ENCODE data around the gene ZFYVE28.

The ZFYVE28 gene

DNA sequence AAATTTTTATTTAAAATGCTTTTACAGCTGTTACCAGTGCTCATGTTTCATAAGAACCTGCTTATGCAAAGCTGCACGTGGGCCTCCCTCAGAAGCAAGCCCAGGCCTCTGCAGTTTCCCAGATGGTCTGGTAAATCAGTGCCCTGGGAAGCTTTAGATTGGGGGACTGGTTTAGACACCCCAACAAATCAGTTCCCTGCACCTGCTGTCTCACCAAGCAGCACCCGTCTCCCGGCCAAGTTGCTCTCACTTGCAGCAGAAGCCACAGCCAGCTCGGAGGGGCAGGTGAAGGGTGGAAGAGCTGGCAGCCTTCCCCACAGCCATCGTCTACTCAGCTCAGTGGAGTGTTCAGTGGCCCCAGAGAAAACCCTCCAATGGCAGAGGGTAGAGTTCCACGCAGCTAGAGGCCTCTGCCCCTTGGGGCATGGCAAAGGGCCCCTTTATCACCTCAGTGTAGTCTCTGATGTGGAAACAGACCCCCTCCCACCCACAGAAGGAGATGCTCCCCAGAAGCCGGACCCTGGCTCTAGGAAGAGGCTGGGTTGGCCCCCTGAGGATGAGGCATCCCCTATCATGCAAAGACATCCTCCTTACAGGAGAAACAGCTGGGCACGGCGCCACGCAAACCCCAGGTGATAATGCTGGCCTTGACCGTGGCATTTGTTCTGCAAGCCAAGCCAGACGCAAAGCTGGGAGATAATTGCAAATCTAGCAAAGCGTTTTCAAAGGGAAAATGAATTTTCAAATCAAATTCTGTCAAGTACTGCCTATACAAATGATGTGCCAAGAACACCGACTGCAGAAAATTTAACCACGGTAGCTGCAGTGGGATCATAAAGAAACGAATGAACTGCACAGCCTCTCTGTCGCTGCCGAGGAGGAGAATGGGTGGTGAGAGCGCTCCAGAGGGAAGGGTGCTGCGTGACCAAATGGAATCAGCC is 51.9 kb downstream of the ZFYVE28 start:
- no peak for DNase-seq (ENCODE audit: low read depth)

DNA sequence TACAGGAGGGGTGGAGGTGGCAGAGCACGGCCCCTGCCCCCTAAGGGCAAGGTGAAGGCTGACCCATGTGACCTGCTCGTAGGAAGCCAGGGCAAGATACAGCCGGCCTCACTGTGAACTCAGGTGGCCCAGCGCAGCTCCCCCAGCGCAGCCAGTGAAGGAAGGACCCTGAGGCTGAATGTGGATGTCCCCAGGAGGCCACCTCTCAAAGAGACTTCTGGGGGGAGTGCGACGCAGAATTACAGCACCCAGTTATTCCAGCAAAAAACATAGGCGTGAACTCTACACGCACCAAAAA is 52.6 kb downstream of the ZFYVE28 start:
- no peak for DNase-seq (ENCODE audit: low read depth)

DNA sequence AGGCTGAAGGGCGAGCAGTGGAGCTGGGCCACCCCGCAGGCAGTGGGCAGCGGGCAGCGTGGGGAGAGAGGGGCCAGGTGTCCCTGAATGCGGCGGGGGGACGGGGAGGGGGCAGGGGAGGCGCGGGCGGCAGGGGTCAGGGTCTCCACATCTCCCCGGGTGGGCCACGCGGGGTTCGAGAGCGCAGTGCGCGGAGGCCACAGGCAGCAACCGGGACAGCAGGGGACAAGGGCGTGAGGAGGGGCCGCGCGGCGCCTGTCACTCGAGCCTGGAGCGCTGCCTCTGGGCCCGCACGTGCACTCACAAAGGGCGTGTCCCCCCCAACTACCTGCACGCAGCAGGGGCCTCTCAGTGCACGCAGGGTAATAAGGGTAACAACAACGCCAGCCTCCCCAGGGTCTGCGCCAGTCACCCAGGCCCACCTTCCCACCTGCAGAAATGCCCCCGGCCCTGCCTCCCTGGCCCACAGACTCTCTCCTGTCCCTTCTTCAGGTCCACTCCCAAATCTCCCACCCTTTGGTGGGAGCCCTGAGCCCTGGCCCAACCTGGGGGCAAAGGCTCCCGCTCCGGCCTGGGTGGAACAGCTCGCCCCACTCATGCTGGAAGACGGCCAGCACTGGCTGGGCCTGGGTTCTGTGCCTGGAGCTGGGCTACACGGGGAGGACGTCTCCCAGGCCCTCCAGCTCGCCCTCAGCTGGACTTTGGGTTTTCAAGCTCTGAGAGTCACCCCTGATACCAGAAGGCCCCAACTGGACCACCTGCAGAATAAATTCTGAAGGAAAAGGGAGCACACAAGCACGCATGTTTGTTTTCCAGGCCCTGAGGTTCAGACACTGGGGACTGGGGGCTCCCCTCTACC is 53.2 kb downstream of the ZFYVE28 start:
- DNase-seq (ENCODE audit: low read depth): no peak

DNA sequence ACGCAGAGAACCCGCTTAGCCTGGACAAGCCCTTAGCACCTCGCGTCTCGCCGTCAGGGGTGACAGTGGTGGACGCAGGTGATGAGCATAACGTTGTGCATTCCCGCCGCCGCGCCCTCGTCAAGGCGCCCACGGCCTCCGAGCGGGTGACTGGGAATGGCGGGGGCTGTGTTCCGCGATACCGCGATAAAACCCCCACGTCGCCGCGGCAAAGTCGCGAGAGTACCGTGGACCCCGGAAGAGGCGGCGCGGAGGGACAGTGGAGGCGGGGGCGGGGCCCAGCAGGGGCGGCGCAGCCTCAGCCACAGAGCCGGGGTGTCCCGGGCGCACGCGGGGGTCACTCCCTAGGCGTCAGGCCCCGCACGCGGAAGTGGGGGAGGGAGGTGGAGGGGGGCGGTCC is 53.8 kb downstream of the ZFYVE28 start:
- peak; percentile 26 for DNase-seq (ENCODE audit: low read depth)

DNA sequence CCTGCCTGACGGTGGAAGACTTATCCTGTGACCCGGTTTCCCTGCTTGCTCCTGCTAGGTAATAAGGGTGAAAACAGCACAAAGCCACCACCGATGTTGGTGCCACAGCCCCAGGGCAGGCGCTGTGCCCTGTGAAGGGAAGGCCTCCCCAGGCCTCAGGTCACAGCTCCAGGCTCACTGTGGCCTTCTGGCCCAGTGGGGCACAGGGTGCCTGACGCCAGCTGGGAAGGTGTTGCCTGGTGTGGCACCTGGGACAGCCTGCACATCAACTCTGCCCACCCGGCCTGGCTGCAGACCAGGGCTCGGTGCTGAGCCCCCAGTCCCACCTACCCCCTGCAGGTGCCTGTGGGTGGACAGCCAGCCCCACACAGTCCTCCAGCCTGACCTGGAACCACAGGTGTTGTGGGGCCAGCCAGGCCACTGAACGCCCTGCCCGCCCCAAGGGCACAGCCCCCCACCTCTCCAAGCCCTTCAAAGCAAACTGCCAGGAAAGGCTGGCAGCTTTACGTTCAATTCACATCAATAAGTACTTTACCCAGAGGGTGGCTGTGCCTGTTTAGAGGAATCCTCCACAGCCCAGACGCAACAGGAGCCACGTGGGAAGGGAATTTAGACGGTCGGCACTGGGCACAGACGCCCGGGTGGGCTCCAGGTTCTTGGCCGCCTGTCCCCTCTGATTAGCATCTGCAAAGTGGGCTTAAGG is 54.3 kb downstream of the ZFYVE28 start:
- no peak for DNase-seq (ENCODE audit: low read depth)

DNA sequence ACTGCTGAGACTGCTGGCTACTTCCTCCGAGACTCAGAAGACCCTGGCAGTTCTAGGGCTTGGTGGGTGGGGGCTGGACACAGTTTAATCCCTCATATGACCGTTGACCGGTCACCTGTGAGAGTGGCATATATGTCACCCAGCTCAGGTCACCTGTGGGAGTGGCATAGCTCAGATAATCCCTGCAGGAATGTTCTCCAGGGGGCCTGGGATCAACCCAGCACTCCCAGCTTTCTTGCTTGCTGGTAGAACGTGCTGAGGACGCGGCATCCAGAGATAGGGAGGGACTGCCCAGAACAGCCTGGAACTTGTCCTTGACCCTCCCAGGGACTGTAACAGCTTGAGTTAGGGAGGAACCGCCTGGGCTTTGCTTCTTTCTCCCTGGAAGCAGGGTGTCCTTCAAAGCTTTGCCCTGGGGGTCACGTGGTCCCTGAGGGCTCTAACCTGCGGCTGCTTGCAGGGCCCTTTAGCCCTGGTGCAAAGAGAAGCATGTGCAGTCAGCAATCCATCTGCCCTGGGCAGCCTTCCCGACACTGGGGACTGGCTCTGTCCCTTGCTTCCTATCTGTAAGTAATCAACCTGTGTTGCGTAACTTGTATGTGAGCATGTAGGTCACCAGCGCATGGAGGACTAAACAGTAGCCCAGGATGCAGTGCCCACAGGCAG is 55.3 kb downstream of the ZFYVE28 start:
- no peak for DNase-seq (ENCODE audit: low read depth)

DNA sequence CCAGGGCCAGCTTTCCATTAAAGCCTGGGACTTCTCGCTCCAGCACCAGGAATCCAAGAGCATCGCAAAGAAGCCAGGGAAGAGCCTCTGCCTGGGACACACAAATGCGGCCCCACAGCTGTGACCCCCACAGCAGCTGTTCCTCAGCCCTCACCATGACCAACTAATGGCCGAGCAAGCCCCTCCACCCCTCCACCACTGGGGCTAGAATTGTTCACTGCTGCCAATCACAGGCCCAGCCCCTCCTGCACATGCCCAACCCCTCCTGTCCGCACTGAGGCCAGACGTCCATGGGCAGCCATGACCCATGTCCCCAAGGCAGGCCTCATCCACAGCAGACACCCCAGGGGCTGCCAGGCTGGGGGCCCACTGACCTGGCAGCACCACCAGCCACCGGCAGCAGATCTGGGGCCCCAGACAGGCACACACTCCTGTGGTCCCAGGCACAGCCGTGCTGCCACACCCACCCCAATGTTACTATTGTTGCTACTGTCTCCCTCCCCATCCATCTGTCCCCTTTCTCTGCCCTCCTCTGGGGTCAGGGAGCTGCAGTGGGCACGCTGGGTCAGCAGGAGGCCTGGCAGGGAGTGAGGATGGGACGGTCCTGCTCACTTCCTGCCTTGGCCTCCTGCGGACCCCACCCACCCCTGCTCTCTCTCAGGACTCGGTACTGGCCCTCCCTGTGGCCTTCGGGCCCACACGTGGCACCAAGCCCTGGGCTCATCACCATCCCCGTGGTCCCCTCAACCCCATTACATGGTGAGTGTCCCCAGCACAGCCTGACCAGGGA is 56.0 kb downstream of the ZFYVE28 start:
- DNase-seq (ENCODE audit: low read depth): no peak

DNA sequence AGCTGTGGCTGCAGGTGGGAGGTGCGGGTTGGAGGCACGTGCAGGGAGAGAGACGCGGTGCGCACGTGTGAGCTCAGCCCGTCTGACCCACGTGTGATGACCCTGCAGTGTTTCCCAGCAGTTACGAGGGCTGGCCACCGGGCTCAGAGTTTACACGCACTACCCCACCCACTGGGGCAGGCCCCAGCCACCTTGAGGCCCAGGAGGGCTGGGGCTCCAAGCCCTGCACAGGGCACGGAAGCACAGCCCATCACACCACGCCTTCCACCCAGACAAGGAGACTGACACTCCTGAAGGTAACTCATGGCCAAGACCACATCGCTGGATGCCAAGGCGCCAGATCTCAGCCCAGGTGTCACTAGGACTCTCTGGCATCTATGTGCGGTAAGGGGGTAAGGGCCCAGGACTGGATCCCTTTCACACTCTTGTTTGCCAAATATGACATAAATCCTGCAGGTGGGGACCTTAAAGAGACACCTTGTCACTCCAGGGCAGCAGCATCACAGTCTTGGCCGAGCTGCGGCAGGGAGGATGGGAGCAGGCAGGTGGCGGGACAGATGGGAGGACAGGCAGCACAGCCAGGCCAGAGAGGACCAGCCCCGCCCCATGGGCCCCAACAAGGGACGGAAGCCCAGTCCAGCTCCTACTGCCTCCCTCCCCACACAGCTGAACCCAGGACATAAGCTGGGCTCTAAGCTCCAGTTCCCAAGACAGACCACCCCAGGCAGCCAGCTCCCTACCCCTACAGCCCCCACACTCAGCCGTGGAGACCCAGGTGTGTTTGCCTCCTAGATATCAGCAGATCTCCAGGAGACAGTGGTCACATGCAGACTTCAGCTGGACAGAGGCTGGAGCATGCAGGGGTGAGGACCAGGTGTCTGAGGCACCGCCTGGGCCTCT is 56.8 kb downstream of the ZFYVE28 start:
- DNase-seq (ENCODE audit: low read depth): no peak

DNA sequence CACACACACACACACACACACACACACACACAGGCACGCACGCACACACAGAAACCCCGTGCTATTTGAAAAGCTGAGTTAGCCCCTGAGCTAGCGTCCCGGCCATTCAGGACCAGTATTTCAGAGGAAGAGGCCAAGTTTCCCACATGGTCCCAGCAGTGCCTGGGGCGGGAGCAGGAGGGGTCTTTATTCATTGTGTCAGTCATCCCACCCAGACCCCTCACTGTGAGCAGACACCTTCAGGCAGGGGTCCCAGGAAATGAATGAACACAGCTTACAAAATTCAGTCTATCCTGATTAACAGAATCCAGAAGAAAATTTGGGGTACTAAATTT is 58.1 kb downstream of the ZFYVE28 start:
- no peak for DNase-seq (ENCODE audit: low read depth)

DNA sequence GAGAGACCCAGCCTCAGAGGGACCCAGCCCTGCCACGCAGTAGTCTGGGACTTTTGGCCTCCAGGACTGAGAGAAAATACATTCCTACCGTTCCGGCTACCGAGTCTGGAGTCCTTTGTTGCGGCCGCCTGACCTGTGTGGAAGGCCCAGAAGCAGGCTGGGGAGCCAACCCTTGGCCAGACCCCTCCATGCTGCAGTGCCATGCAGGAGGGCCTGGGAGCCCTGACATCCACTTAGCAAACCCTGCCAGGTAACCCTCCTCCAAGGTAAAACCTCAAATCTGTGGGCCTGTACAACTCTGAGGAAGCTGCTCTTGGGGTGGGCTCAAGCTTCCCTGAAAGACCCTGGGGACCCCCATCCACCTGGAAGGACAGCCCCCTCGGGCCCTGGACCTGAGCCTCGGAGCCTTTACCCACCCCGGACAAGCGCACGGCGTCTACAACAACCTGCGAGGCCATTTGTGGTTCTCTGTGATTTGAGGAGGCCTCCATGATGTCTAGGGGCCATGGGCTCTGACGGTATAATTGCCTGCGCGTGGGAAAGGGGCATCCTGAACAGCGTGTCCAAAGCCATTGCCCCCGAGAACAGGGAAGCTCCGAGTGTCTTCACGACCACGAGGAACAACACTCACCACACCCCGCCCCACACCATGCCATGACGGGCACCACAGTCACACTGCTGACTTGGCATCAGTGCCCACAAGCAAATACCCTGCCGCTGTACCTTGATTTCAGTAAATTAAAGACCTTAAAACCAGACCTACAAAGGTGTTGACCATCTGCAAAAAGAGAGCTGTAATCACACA is 58.7 kb downstream of the ZFYVE28 start:
- no peak for DNase-seq (ENCODE audit: low read depth)

DNA sequence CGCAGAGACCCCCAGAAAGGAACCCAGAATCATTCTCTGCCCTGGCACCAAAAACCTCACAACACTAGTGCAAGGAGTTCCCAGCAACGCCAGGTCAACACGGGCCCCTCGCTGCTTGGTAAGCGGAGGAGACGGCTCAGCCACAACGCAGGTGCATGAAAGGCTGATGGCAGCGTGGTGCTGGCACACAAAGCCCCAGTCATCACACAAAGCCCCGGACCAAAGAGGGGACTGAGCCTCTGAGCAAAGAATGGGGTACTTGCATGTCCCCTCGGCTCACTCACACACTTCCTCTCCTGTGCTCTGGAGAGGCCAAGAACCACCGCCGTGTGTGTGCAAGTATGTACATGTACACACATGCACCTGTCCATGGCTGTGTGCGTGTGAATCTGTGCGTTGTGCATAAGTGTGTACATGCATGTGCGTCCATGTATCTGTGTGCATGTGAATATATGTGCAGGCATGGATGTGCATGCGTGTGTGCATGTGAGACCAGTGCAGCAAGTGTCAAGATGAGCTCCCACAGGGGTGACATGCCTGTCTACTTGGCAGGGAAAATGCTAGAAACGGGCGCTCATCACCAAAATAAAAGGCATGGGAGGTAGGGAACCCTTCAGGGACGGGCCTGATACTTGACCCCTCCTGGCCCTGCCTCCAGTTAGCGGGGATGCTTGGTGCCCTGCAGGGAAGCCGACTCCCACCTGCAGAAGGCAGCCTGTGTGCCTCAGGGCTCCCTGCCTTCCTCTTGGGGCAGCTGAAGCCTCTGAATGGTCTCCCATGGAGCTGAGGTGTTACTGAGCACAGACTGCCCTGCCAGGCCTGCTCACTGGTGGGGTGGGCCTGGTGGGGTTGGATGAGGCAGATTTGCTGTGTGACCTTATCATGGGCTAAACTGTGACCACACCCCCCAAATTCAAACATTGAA is 60.4 kb downstream of the ZFYVE28 start:
- DNase-seq (ENCODE audit: low read depth): no peak

DNA sequence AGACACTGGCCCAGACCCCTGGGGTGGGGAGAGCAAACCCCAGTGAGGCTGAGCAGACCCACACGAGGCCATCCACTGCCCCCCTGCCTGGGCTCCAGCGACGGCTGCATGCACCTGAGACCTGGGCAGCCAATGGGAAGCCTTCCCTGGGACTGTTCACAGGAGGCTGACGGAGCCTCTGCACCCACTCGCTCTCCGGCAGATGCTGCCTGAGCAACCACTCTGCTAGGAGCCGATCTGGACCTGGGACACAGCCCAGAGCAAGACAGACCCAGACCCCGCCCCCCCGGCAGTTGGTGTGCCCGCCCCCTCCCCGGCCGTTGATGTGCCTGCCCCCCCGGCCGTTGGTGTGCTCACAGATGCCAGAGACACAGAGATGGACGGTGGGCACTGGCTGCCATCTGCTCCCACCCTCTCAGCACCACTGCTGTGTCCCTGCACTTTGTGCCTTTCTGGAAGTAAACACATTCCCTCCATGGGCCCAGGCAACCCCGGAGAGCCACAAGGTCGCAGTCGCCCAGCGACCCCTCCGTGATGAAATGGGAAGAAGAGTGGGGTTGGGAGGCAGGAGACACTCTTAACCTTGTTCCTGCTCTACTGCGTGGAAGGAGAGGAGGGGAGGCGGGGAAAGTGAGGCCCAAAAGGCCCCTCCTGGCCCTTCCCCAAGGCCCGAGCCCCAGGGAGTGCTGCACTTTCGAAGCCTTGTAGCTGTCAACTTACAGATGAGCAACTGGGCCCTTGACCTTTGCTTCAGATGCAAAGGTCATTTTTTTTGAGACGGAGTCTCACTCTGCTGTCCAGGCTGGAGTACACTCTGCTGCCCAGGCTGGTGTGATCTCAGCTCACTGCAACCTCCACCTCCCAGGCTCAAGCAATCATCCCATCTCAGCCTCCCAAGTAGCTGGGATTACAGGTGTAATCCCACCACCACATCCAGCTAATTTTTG is 62.0 kb downstream of the ZFYVE28 start:
- DNase-seq (ENCODE audit: low read depth): no peak

DNA sequence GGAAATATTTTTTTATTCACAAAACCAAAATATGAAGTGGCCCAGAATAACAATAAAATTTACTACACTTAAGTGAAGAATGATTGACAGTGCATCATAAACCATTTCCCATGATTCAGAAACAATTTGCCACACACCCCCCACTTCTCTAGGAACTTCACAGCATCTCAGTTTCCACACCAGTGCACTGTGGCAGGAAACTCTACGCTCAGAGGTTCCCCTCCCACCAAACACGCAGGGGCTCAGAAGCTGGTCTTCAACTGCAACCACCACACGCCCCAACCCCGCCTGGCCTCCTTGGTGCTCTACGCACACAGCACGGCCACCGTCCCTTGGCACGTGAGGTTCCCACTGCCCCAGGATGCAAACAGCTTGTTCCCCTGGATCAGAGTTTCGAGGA is 63.7 kb downstream of the ZFYVE28 start:
- no peak for DNase-seq (ENCODE audit: low read depth)

DNA sequence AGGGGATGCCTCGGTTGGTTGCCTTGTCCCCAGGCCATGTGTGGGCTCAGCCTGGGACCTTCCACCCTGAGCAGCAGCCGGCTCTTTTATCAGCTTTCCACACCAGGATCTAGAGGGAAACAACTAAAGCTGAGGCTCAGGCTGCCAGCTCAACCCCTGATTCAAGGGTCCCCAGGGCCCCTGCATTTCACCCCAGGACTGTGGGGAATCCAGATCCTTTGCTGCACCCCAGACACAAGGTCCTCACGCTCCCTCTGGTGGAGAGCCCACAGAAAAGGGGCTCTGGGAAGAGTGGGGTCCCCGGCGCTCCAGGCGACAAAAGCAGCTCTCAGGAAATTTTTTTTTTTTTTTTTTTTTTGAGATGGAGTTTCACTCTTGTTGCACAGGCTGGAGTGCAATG is 64.3 kb downstream of the ZFYVE28 start:
- no peak for DNase-seq (ENCODE audit: low read depth)

DNA sequence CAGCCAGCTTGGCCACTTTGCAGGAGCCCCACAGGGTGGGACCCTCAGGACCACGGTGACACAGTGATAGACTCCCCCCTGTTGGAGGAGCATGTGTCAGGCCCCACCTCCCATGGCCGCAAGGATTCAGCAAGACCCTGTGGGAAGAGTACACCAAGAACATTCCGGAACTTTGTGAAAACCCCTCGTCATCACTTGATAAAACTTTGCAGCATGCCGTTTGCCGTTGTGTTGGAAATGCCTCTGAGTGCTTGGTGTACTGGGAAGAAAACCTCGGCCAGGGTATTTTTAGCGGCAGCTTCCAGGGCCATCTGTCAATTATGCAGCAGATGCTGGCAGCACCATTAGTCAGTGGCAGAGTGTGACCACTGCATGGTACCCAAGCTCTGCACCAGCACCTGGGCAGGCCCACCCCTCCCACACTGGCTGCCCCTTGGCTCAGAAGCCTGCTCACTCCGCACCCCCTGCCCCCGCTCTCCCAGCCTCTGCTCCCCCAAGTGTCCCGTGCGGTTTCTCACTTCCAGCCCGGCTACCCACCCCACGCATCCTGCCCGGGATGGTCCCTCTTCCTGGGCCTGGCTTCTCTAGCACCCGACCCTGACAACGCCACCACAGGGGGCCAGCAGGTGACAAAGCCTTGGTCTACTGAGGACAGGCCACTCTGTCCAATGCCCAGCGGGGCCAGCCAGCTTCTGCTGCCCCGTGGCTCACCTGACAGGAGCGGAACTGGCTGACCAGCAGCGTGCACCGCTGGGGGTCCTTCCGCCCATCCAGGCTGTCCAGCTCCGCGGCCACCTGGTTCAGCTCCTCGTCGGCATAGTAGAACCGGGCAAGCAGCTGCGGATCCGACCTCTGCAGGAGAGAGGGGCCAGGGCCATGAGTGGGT is 65.0 kb downstream of the ZFYVE28 start:
- no peak for DNase-seq (ENCODE audit: low read depth)

DNA sequence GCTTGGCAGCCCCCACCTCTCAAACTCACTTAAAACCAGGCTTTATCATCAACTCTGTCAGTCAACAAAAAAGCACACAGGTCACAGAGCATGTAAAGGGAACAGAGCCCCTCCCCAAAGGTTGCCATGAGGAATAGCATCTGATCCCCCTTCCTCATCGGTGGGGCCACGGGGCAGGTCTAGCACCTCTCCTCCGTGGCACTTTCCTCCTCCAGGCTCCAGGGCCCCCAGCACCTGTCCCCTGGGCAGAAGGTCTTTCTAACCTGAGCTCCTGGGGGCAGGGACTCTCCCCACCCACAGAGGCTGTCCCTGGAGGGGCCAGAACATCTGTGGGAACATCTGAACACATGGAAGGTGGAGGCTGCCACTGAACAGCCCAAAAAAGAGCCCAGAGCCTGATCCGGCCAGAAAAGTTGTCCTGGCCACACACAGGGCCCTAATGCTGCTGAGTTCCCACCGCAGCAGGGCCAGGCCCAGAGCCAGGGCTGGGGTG is 65.7 kb downstream of the ZFYVE28 start:
- DNase-seq (ENCODE audit: low read depth): no peak

All from T-helper 22 cell (primary cell).